22Rv1 (cell line): ENCODE data around the gene WNK1.

Source experiments
- H3K27ac ChIP-seq: fragments of 450-650 bp; 2 replicates; pipeline ENCODE4 v1.5.1; 2017
- CTCF ChIP-seq: fragments of 450-650 bp; IDR thresholded peaks from 2 replicates; pipeline ENCODE4 v1.5.1; 2017; ENCODE audit warnings: mild to moderate bottlenecking
- ZFX ChIP-seq: fragments of 450-650 bp; IDR thresholded peaks from 2 replicates; pipeline ENCODE4 v1.6.1; 2017; ENCODE audit warnings: antibody characterized with exemption, borderline replicate concordance

WNK1 gene

GRCh38 chr12:759628-760027 lies 7.2 kb downstream of the WNK1 start:
- no peak overlapping the region for H3K27ac ChIP-seq
- TF ChIP-seq CTCF (no peak), ZFX (no peak)

- TF ChIP-seq ZFX (no peak), CTCF (no peak)
- H3K27ac ChIP-seq: no peak overlapping the region
Observed at GRCh38 chr12:761256-761655, 8.9 kb downstream of the WNK1 start.

GRCh38 chr12:765840-766239 lies 13.5 kb downstream of the WNK1 start:
- TF ChIP-seq CTCF: no peak
- TF ChIP-seq ZFX: no peak
- H3K27ac ChIP-seq: no peak overlapping the region

GRCh38 chr12:768434-768833 lies 16.1 kb downstream of the WNK1 start:
- no peak overlapping the region for H3K27ac ChIP-seq
- no peak for TF ChIP-seq CTCF

GRCh38 chr12:770479-770878 lies 18.1 kb downstream of the WNK1 start:
- no peak overlapping the region for H3K27ac ChIP-seq
- TF ChIP-seq ZFX (no peak), CTCF (no peak)

GRCh38 chr12:772056-772697 lies 19.8 kb downstream of the WNK1 start:
- TF ChIP-seq CTCF (no peak), ZFX (no peak)
- H3K27ac ChIP-seq: 0 out of 2 replicates have a peak overlapping the region, but pooled peaks have one; percentile 38

- TF ChIP-seq CTCF (no peak), ZFX (no peak)
- H3K27ac ChIP-seq: peak overlapping the region; percentile 38
Observed at GRCh38 chr12:774051-774614, 21.8 kb downstream of the WNK1 start.

- H3K27ac ChIP-seq: peak overlapping the region; percentile 15
Observed at GRCh38 chr12:775973-776771, 23.8 kb downstream of the WNK1 start.

- peak overlapping the region; percentile 25; the same call in 1 of the 2 replicates for H3K27ac ChIP-seq
Observed at GRCh38 chr12:776772-777373, 24.5 kb downstream of the WNK1 start.
